ENCODE measurements around the gene OR6K6.

GRCh38 chr1:158793604-158794003, 39.1 kb downstream of the OR6K6 start:
- TF ChIP-seq EZH2 (IDR thresholded peaks at IDR 0.05; ENCODE audit: insufficient read depth, poor library complexity, severe bottlenecking) = no peak
- no peak for TF ChIP-seq EZH2phosphoT487 (IDR thresholded peaks at IDR 0.05; ENCODE audit: insufficient read depth, low read depth)
